Measurements from ENCODE around the gene MYO7B. TPM values are rescaled to one million over a fixed set of nuclear protein-coding genes. Genes with fewer than 3 reads are reported as not detected.

Gene MYO7B
- total and polyA plus RNA-seq, 2 donors (not counting 1 experiment from before 2014, with no cell fraction given), result 5.0 to 68.2 TPM

GRCh38 chr2:127584516-127585033, 49.1 kb downstream of the MYO7B start:
- no peaks in the 10 kb centered on the region for H3K79me2 ChIP-seq (ENCODE audit: control insufficient read depth, insufficient read depth, low read length)
- no peak overlapping the region for H3K4me3 ChIP-seq (ENCODE audit: control extremely low read depth in 1 of 5, extremely low read depth in 1 of 5, insufficient read depth in 1 of 5, low read depth in 2 of 5, low read length in 4 of 5)
- no peak overlapping the region for H3K4me2 ChIP-seq (replicated peaks; ENCODE audit: low read depth, low read length, poor library complexity, severe bottlenecking)
- ChIA-PET CTCF (interaction anchor here (1.0 kb wide), 1 partner anchor 65 kb away, joined by 4 read pairs; no protein-coding TSS in a partner anchor), POLR2A (no interaction called here)
- H3K27me3 ChIP-seq (replicated peaks in 1 of 4; ENCODE audit: control extremely low read depth in 1 of 4, control insufficient read depth in 3 of 4, insufficient read depth in 4 of 4, low read length in 3 of 4), result peaks cover 0 to 2% (median 0%) of the 10 kb centered on the region in 4 experiments
- H3K9ac ChIP-seq (ENCODE audit: low read length), result no peak overlapping the region
- intact Hi-C loops (cut with micrococcal nuclease), result no loop called here
- 96% methylated on average over 6 of the region's 8 CpGs for WGBS (ENCODE audit: insufficient coverage)
- H2AFZ ChIP-seq (ENCODE audit: insufficient read depth, low read depth, low read length, poor library complexity, severe bottlenecking), result no peak overlapping the region
- TF ChIP-seq EZH2 (IDR thresholded peaks at IDR 0.05; ENCODE audit: borderline replicate concordance, insufficient read depth, low read depth, low read length, poor library complexity, severe bottlenecking) (no peak), CTCF (IDR thresholded peaks at IDR 0.05) (no peak)
- H3K27ac Mint-ChIP-seq, result no peak overlapping the region
- ATAC-seq (ENCODE audit: low read depth), result no peak
- no peaks in the 10 kb centered on the region for H4K20me1 ChIP-seq (ENCODE audit: control insufficient read depth, insufficient read depth, low read length, poor library complexity, severe bottlenecking)
- peaks cover 2% of the 10 kb centered on the region for H3K4me1 Mint-ChIP-seq
- no peaks in the 10 kb centered on the region for H3K36me3 ChIP-seq (replicated peaks in 1 of 2; ENCODE audit: control extremely low read depth in 1 of 2, control insufficient read depth in 1 of 2, extremely low read depth in 1 of 2, insufficient read depth in 2 of 2, low read length in 1 of 2)
- H3K9me3 ChIP-seq (ENCODE audit: control extremely low read depth in 1 of 3, control insufficient read depth in 2 of 3, insufficient read depth in 1 of 3, low read length in 2 of 3), result peaks cover 0 to 4% (median 0%) of the 10 kb centered on the region in 3 donors
- H3K4me3 Mint-ChIP-seq, result no peak overlapping the region
- peaks cover 0 to 5% of the 10 kb centered on the region in 2 donors for H3K4me1 ChIP-seq (ENCODE audit: control insufficient read depth in 2 of 2, insufficient read depth in 2 of 2, low read length in 2 of 2)
- no peak for DNase-seq
- H3K27ac ChIP-seq (ENCODE audit: low read length in 2 of 2), result no peak overlapping the region
- H3K9me3 Mint-ChIP-seq (ENCODE audit: insufficient read depth), result no peaks in the 10 kb centered on the region
- no peaks in the 10 kb centered on the region for H3K27me3 Mint-ChIP-seq

- Mint-ChIP-seq H3K4me3 (no peak overlapping the region), H3K27me3 (no peaks in the 10 kb centered on the region)
- no peak for ATAC-seq (ENCODE audit: low read depth)
Observed at GRCh38 chr2:127585270-127585807, 49.9 kb downstream of the MYO7B start.

More at GRCh38 chr2:127585270-127585807, 49.9 kb downstream of the MYO7B start:
- ChIA-PET CTCF (no interaction called here), POLR2A (no interaction called here)
- H3K9ac ChIP-seq (ENCODE audit: low read length), result no peak overlapping the region
- no peak overlapping the region for H3K27ac Mint-ChIP-seq
- H3K27me3 ChIP-seq (replicated peaks in 1 of 4; ENCODE audit: control extremely low read depth in 1 of 4, control insufficient read depth in 3 of 4, insufficient read depth in 4 of 4, low read length in 3 of 4), result peaks cover 0 to 2% (median 0%) of the 10 kb centered on the region in 4 experiments
- peaks cover under 1% of the 10 kb centered on the region for H3K4me1 Mint-ChIP-seq
- H3K4me1 ChIP-seq (ENCODE audit: control insufficient read depth in 2 of 2, insufficient read depth in 2 of 2, low read length in 2 of 2), result peaks cover 0 to 5% of the 10 kb centered on the region in 2 donors
- no peak for DNase-seq
- WGBS (ENCODE audit: insufficient coverage), result 100% methylated on average over 1 of the region's 5 CpGs
- H3K27ac ChIP-seq (ENCODE audit: low read length in 2 of 2), result no peak overlapping the region
- no peaks in the 10 kb centered on the region for H3K9me3 Mint-ChIP-seq (ENCODE audit: insufficient read depth)
- no peaks in the 10 kb centered on the region for H4K20me1 ChIP-seq (ENCODE audit: control insufficient read depth, insufficient read depth, low read length, poor library complexity, severe bottlenecking)
- no peak for TF ChIP-seq CTCF (IDR thresholded peaks at IDR 0.05)
- TF ChIP-seq EZH2 (IDR thresholded peaks at IDR 0.05; ENCODE audit: borderline replicate concordance, insufficient read depth, low read depth, low read length, poor library complexity, severe bottlenecking), result no peak
- H3K4me2 ChIP-seq (replicated peaks; ENCODE audit: low read depth, low read length, poor library complexity, severe bottlenecking), result no peak overlapping the region
- no peaks in the 10 kb centered on the region for H3K36me3 ChIP-seq (replicated peaks in 1 of 2; ENCODE audit: control extremely low read depth in 1 of 2, control insufficient read depth in 1 of 2, extremely low read depth in 1 of 2, insufficient read depth in 2 of 2, low read length in 1 of 2)
- H3K4me3 ChIP-seq (ENCODE audit: control extremely low read depth in 1 of 5, extremely low read depth in 1 of 5, insufficient read depth in 1 of 5, low read depth in 2 of 5, low read length in 4 of 5), result no peak overlapping the region
- no peaks in the 10 kb centered on the region for H3K79me2 ChIP-seq (ENCODE audit: control insufficient read depth, insufficient read depth, low read length)
- H3K9me3 ChIP-seq (ENCODE audit: control extremely low read depth in 1 of 3, control insufficient read depth in 2 of 3, insufficient read depth in 1 of 3, low read length in 2 of 3), result peaks cover 0 to 4% (median 0%) of the 10 kb centered on the region in 3 donors
- intact Hi-C loops (cut with micrococcal nuclease), result no loop called here
- no peak overlapping the region for H2AFZ ChIP-seq (ENCODE audit: insufficient read depth, low read depth, low read length, poor library complexity, severe bottlenecking)

Data from B cell (primary cell).